Endodermal cell (in vitro differentiated cells): Measurements from ENCODE around the gene MORN4. TPM values are rescaled to one million over a fixed set of nuclear protein-coding genes. Genes with fewer than 3 reads are reported as not detected.
A peak's percentile ranks its signal among the peaks of the same experiment; 100 is the strongest.

Experiments used
- DNase-seq: peaks from one replicate; pipeline ENCODE4 v3.0.0-alpha.2; 2017
- H3K27ac ChIP-seq: 2 replicates; pipeline ENCODE4 v1.5.1; 2013; ENCODE audit warnings: mild to moderate bottlenecking, low read depth, low read length, moderate library complexity
- H3K27me3 ChIP-seq: 2 replicates; pipeline ENCODE4 v1.6.1; 2013; ENCODE audit warnings: mild to moderate bottlenecking, low read length, moderate library complexity; ENCODE audit not compliant: insufficient read depth, control insufficient read depth, poor library complexity, severe bottlenecking
- H3K36me3 ChIP-seq: 2 replicates; pipeline ENCODE4 v1.7.0; 2013; ENCODE audit warnings: mild to moderate bottlenecking, low read length, moderate library complexity; ENCODE audit not compliant: control insufficient read depth, insufficient read depth
- H3K4me1 ChIP-seq: one replicate; pipeline ENCODE4 v1.7.0; 2013; ENCODE audit warnings: low read length; ENCODE audit not compliant: control insufficient read depth, insufficient read depth
- H3K4me3 ChIP-seq: 2 replicates; pipeline ENCODE4 v1.5.1; 2013; ENCODE audit warnings: mild to moderate bottlenecking, low read length, moderate library complexity
- H3K9ac ChIP-seq: 2 replicates; pipeline ENCODE4 v1.6.1; 2013; ENCODE audit warnings: mild to moderate bottlenecking, low read length, moderate library complexity; ENCODE audit not compliant: poor library complexity, severe bottlenecking; ENCODE audit errors: extremely low read depth
- H3K9me3 ChIP-seq: 2 replicates; pipeline ENCODE4 v1.6.1; 2013; ENCODE audit warnings: mild to moderate bottlenecking, low read length, moderate library complexity; ENCODE audit not compliant: control insufficient read depth
- H3K27ac Mint-ChIP-seq: 2 replicates; pipeline ENCODE4 v1.8.0; 2020; ENCODE audit warnings: mixed read lengths
- H3K27me3 Mint-ChIP-seq: 2 replicates; pipeline ENCODE4 v1.8.0; 2021; ENCODE audit warnings: mild to moderate bottlenecking, mixed read lengths; ENCODE audit not compliant: insufficient read depth
- H3K36me3 Mint-ChIP-seq: 2 replicates; pipeline ENCODE4 v1.8.0; 2020; ENCODE audit warnings: low read depth, mixed read lengths
- H3K4me1 Mint-ChIP-seq: 2 replicates; pipeline ENCODE4 v1.8.0; 2020; ENCODE audit warnings: mixed read lengths
- H3K4me3 Mint-ChIP-seq: 2 replicates; pipeline ENCODE4 v1.8.0; 2020; ENCODE audit warnings: mild to moderate bottlenecking, moderate library complexity, mixed read lengths
- H3K9me3 Mint-ChIP-seq: 2 replicates; pipeline ENCODE4 v1.8.0; 2020; ENCODE audit warnings: mild to moderate bottlenecking, mixed read lengths
- CTCF ChIP-seq: fragments of 200-600 bp; sonication (generic); conservative IDR thresholded peaks from 2 replicates; pipeline ENCODE4 v1.5.0; 2021; ENCODE audit warnings: antibody characterized with exemption, mild to moderate bottlenecking
- WGBS, 2 experiments: methylation state at CpG; one replicate each; pipeline versions ENCODE4 v1.1.5 to v1.1.7; 2013; ENCODE audit warnings: missing lambda C conversion rate in 2 of 2, mixed read lengths in 1 of 2; ENCODE audit not compliant: insufficient coverage in 1 of 2, insufficient read length in 1 of 2; 5-methylcytosine and 5-hydroxymethylcytosine counted together
- total RNA-seq, 2 donors: library from RNA; stranded (reverse); fragmentation: NEBNext Ultra II Directional in 1 of 2; extraction: Animal tissue kit (Norgen Biotek cat#: 25700) in 1 of 2; gene quantifications; 2 replicates in 1 of 2; 3 replicates in 1 of 2; pipeline ENCODE4 v1.2.1, GENCODE V29; 2021

The MORN4 gene
- total RNA-seq, 2 donors from 2014 or later = 19.0 to 21.3 TPM

- no peak overlapping the region for H3K27ac ChIP-seq
- H3K4me1 ChIP-seq = no peaks in the 10 kb centered on the region
- Mint-ChIP-seq H3K4me1 (peaks cover 4% of the 10 kb centered on the region), H3K27me3 (no peaks in the 10 kb centered on the region), H3K36me3 (peaks cover 12% of the 10 kb centered on the region), H3K27ac (no peak overlapping the region), H3K9me3 (no peaks in the 10 kb centered on the region), H3K4me3 (no peak overlapping the region)
- 79 to 87% methylated on average over 3 to 12 of the region's 12 CpGs for WGBS, 2 experiments
- H3K27me3 ChIP-seq = no peaks in the 10 kb centered on the region
- TF ChIP-seq CTCF = no peak
- no peak overlapping the region for H3K9ac ChIP-seq
- no peak overlapping the region for H3K4me3 ChIP-seq
- H3K36me3 ChIP-seq = no peaks in the 10 kb centered on the region
- no peaks in the 10 kb centered on the region for H3K9me3 ChIP-seq
- peak; percentile 59 for DNase-seq
Observed at GRCh38 chr10:97611473-97611872, 21.8 kb downstream of the MORN4 start.

- Mint-ChIP-seq H3K27ac (no peak overlapping the region), H3K9me3 (no peaks in the 10 kb centered on the region), H3K4me3 (no peak overlapping the region), H3K36me3 (no peaks in the 10 kb centered on the region), H3K4me1 (peaks cover 4% of the 10 kb centered on the region), H3K27me3 (no peaks in the 10 kb centered on the region)
- no peaks in the 10 kb centered on the region for H3K9me3 ChIP-seq
- no peaks in the 10 kb centered on the region for H3K36me3 ChIP-seq
- no peak for DNase-seq
- no peaks in the 10 kb centered on the region for H3K27me3 ChIP-seq
- no peak overlapping the region for H3K9ac ChIP-seq
- no peak for TF ChIP-seq CTCF
- no peaks in the 10 kb centered on the region for H3K4me1 ChIP-seq
- WGBS, 2 experiments = 93 to 94% methylated on average over 5 to 13 of the region's 13 CpGs
- no peak overlapping the region for H3K4me3 ChIP-seq
- no peak overlapping the region for H3K27ac ChIP-seq
Observed at GRCh38 chr10:97608991-97609561, 24.2 kb downstream of the MORN4 start.

- peaks cover 4% of the 10 kb centered on the region for H3K4me1 Mint-ChIP-seq
- H3K9ac ChIP-seq = no peak overlapping the region
- no peak overlapping the region for H3K4me3 ChIP-seq
- H3K4me1 ChIP-seq = no peaks in the 10 kb centered on the region
- no peak overlapping the region for H3K4me3 Mint-ChIP-seq
- no peaks in the 10 kb centered on the region for H3K27me3 ChIP-seq
- H3K27ac Mint-ChIP-seq = no peak overlapping the region
- H3K27ac ChIP-seq = no peak overlapping the region
- TF ChIP-seq CTCF = no peak
- H3K9me3 Mint-ChIP-seq = no peaks in the 10 kb centered on the region
- no peak for DNase-seq
- H3K27me3 Mint-ChIP-seq = no peaks in the 10 kb centered on the region
- H3K36me3 ChIP-seq = no peaks in the 10 kb centered on the region
- no peaks in the 10 kb centered on the region for H3K36me3 Mint-ChIP-seq
- no peaks in the 10 kb centered on the region for H3K9me3 ChIP-seq
- WGBS, 2 experiments = 93% methylated on average over 4 to 5 of the region's 5 CpGs
Observed at GRCh38 chr10:97607095-97607636, 26.1 kb downstream of the MORN4 start.
